WTC11 (cell line): ENCODE measurements around the gene SLCO4A1. TPM values are rescaled to one million over a fixed set of nuclear protein-coding genes. Genes with fewer than 3 reads are reported as not detected.
A peak's percentile ranks its signal among the peaks of the same experiment; 100 is the strongest.

Source experiments
- ATAC-seq: fragments of 200-7000 bp; cut with Tn5 transposase; 2 replicates; pipeline ENCODE4 v1.10.0; 2021; ENCODE audit warnings: mild to moderate bottlenecking, moderate library complexity
- CTCF ChIA-PET: fragments of 300-600 bp; sonication (Branson Sonifier 250); formaldehyde crosslinking; loops from one replicate; lab custom pipeline; 2021; ENCODE audit warnings: antibody characterized with exemption; lab: Charles Lee
- POLR2A ChIA-PET: fragments of 350-600 bp; sonication (Branson Sonifier 250); formaldehyde crosslinking; loops from one replicate; lab custom pipeline; 2021; ENCODE audit warnings: antibody characterized with exemption; lab: Charles Lee
- DNase-seq: peaks from one replicate; pipeline ENCODE4 v3.0.0; 2021; ENCODE audit warnings: low spot score
- H3K27ac Mint-ChIP-seq: 2 replicates; pipeline ENCODE4 v1.8.0; 2021; ENCODE audit warnings: mixed read lengths
- H3K27me3 Mint-ChIP-seq: 2 replicates; pipeline ENCODE4 v1.8.0; 2021; ENCODE audit warnings: low read depth, mild to moderate bottlenecking, moderate library complexity, mixed read lengths
- H3K36me3 Mint-ChIP-seq: 2 replicates; pipeline ENCODE4 v1.8.0; 2021; ENCODE audit warnings: mixed read lengths
- H3K4me1 Mint-ChIP-seq: 2 replicates; pipeline ENCODE4 v1.8.0; 2022; ENCODE audit warnings: mixed read lengths
- H3K4me3 Mint-ChIP-seq: 2 replicates; pipeline ENCODE4 v1.8.0; 2021; ENCODE audit warnings: mild to moderate bottlenecking, moderate library complexity, mixed read lengths
- H3K9me3 Mint-ChIP-seq: 2 replicates; pipeline ENCODE4 v1.8.0; 2021; ENCODE audit warnings: mixed read lengths
- ATF1 ChIP-seq: sonication (generic); formaldehyde crosslinking; IDR thresholded peaks from 2 replicates; pipeline ENCODE4 v1.8.1; 2023; ENCODE audit warnings: mild to moderate bottlenecking, moderate library complexity, missing genetic modification reagents
- EMX1 ChIP-seq: fragments of 250-450 bp; sonication (Bioruptor Pico); IDR thresholded peaks from 2 replicates; pipeline ENCODE4 v1.8.0; 2021; ENCODE audit warnings: mild to moderate bottlenecking
- TCF7 ChIP-seq: sonication (generic); formaldehyde crosslinking; IDR thresholded peaks from 2 replicates; pipeline ENCODE4 v1.8.0; 2022; ENCODE audit warnings: mild to moderate bottlenecking, low read depth, missing genetic modification reagents, moderate library complexity
- TEAD4 ChIP-seq: sonication (generic); formaldehyde crosslinking; IDR thresholded peaks from 2 replicates; pipeline ENCODE4 v1.8.0; 2022; ENCODE audit warnings: mild to moderate bottlenecking, missing genetic modification reagents
- ZBTB43 ChIP-seq: sonication (generic); formaldehyde crosslinking; IDR thresholded peaks from 2 replicates; pipeline ENCODE4 v1.8.1; 2023; ENCODE audit warnings: mild to moderate bottlenecking, missing genetic modification reagents
- ZNF423 ChIP-seq: fragments of 250-450 bp; sonication (Bioruptor Pico); IDR thresholded peaks from 2 replicates; pipeline ENCODE4 v2.1.2; 2022; ENCODE audit warnings: mild to moderate bottlenecking, moderate library complexity
- ZNF532 ChIP-seq: fragments of 250-450 bp; sonication (Bioruptor Pico); IDR thresholded peaks from 2 replicates; pipeline ENCODE4 v1.9.0; 2021; ENCODE audit warnings: mild to moderate bottlenecking, borderline replicate concordance
- total RNA-seq: library from RNA; stranded (reverse); gene quantifications from 3 replicates; pipeline ENCODE4 v1.2.3, GENCODE V29; 2021
- TF ChIP-seq, protein P1 (sequence below): sonication (generic); formaldehyde crosslinking; IDR thresholded peaks from 2 replicates; pipeline ENCODE4 v1.8.1; 2023; ENCODE audit warnings: mild to moderate bottlenecking, missing genetic modification reagents, borderline replicate concordance
- TF ChIP-seq, protein P2 (sequence below): fragments of 250-450 bp; sonication (Bioruptor Pico); IDR thresholded peaks from 2 replicates; pipeline ENCODE4 v1.9.0; 2021; ENCODE audit warnings: mild to moderate bottlenecking

The SLCO4A1 gene
- total RNA-seq, 1 experiment from 2014 or later: 19.9 TPM

GRCh38 chr20:62684981-62685380 is 42.7 kb downstream of the SLCO4A1 start (continued):
- TF ChIP-seq, protein P1, sequence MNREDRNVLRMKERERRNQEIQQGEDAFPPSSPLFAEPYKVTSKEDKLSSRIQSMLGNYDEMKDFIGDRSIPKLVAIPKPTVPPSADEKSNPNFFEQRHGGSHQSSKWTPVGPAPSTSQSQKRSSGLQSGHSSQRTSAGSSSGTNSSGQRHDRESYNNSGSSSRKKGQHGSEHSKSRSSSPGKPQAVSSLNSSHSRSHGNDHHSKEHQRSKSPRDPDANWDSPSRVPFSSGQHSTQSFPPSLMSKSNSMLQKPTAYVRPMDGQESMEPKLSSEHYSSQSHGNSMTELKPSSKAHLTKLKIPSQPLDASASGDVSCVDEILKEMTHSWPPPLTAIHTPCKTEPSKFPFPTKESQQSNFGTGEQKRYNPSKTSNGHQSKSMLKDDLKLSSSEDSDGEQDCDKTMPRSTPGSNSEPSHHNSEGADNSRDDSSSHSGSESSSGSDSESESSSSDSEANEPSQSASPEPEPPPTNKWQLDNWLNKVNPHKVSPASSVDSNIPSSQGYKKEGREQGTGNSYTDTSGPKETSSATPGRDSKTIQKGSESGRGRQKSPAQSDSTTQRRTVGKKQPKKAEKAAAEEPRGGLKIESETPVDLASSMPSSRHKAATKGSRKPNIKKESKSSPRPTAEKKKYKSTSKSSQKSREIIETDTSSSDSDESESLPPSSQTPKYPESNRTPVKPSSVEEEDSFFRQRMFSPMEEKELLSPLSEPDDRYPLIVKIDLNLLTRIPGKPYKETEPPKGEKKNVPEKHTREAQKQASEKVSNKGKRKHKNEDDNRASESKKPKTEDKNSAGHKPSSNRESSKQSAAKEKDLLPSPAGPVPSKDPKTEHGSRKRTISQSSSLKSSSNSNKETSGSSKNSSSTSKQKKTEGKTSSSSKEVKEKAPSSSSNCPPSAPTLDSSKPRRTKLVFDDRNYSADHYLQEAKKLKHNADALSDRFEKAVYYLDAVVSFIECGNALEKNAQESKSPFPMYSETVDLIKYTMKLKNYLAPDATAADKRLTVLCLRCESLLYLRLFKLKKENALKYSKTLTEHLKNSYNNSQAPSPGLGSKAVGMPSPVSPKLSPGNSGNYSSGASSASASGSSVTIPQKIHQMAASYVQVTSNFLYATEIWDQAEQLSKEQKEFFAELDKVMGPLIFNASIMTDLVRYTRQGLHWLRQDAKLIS (CRISPR knock-in tag): no peak
- TF ChIP-seq, protein P2, sequence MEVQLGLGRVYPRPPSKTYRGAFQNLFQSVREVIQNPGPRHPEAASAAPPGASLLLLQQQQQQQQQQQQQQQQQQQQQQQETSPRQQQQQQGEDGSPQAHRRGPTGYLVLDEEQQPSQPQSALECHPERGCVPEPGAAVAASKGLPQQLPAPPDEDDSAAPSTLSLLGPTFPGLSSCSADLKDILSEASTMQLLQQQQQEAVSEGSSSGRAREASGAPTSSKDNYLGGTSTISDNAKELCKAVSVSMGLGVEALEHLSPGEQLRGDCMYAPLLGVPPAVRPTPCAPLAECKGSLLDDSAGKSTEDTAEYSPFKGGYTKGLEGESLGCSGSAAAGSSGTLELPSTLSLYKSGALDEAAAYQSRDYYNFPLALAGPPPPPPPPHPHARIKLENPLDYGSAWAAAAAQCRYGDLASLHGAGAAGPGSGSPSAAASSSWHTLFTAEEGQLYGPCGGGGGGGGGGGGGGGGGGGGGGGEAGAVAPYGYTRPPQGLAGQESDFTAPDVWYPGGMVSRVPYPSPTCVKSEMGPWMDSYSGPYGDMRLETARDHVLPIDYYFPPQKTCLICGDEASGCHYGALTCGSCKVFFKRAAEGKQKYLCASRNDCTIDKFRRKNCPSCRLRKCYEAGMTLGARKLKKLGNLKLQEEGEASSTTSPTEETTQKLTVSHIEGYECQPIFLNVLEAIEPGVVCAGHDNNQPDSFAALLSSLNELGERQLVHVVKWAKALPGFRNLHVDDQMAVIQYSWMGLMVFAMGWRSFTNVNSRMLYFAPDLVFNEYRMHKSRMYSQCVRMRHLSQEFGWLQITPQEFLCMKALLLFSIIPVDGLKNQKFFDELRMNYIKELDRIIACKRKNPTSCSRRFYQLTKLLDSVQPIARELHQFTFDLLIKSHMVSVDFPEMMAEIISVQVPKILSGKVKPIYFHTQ: no peak
- TF ChIP-seq TEAD4 (CRISPR knock-in tag): no peak
- no peak for TF ChIP-seq EMX1 (CRISPR knock-in tag)
- no peak for TF ChIP-seq ZBTB43 (CRISPR knock-in tag)

DNA sequence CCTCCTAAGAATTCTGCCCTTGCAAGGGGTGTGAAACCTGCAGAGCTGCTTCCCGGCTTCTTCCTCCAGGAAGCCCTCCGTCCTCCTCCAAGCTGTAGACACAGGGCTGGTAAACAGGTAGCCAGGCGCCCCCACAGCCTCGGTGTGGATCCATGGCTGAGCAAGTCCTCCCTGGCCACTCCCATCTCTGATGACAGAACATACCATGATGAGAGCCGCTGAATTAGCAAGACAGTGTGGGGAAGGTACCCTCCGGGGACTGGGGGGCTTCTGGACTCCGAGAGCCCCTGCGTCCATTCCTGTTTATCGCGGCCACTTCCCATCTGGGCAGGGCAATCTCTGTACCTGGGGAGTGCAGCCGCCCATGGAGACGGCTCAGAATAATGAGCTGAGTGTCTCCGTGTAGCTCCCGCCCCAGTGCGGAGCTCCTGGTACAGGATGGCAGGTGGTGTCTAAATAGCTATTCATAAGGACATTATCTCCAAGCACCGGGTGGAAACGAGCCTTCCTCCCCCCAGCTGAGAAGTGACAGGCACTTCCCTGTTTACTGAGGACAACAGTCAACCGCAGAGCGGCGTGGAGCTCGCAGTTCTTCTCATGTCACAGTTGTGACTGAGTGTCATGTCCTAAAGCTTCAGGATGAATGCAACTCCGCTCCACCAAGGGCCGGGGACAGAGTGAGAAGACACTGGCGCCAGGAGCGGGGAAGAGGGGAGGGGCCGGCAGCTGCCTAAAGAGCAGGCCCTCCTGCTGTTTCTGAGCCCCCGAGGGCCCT is 43.7 kb downstream of the SLCO4A1 start:
- ATAC-seq (no peak; the same call in none of the 2 replicates), DNase-seq (no peak)
- Mint-ChIP-seq H3K36me3 (no peaks in the 10 kb centered on the region), H3K27ac (peak overlapping the region; percentile 50; the same call in 1 of the 2 replicates), H3K4me1 (peaks cover 6% of the 10 kb centered on the region; the same call in 1 of the 2 replicates), H3K27me3 (peaks cover under 1% of the 10 kb centered on the region; the same call in 1 of the 2 replicates), H3K4me3 (no peak overlapping the region), H3K9me3 (no peaks in the 10 kb centered on the region; the same call in 1 of the 2 replicates)
- ChIA-PET POLR2A (no interaction called here), CTCF (interaction anchor here (0.6 to 1.7 kb wide), 9 partner anchors 12 to 1480 kb away, joined by 3 to 15 read pairs (median 4); partner anchors contain the start of gene NTSR1)
- TF ChIP-seq ZNF532 (CRISPR knock-in tag) (no peak), ZNF423 (CRISPR knock-in tag) (no peak), TCF7 (CRISPR knock-in tag) (no peak), ATF1 (CRISPR knock-in tag) (no peak)
